ENCODE data around the gene ZC2HC1B.

The ZC2HC1B gene

GRCh38 chr6:143936347-143936746 lies 72.1 kb downstream of the ZC2HC1B start:
- Mint-ChIP-seq H3K9me3 (peaks cover 3% of the 10 kb centered on the region), H3K27ac (no peak overlapping the region), H3K36me3 (ENCODE audit: low read depth) (peaks cover 4% of the 10 kb centered on the region), H3K4me3 (no peak overlapping the region), H3K4me1 (ENCODE audit: low read depth) (peaks cover 4% of the 10 kb centered on the region), H3K27me3 (no peaks in the 10 kb centered on the region)

GRCh38 chr6:143936778-143937667 lies 72.7 kb downstream of the ZC2HC1B start:
- Mint-ChIP-seq H3K4me3 (no peak overlapping the region), H3K9me3 (no peaks in the 10 kb centered on the region), H3K27me3 (no peaks in the 10 kb centered on the region), H3K4me1 (ENCODE audit: low read depth) (peaks cover 4% of the 10 kb centered on the region), H3K36me3 (ENCODE audit: low read depth) (peaks cover 4% of the 10 kb centered on the region), H3K27ac (no peak overlapping the region)

GRCh38 chr6:143937668-143937970 lies 73.3 kb downstream of the ZC2HC1B start:
- H3K36me3 Mint-ChIP-seq (ENCODE audit: low read depth) = no peaks in the 10 kb centered on the region
- H3K27ac Mint-ChIP-seq = no peak overlapping the region
- H3K27me3 Mint-ChIP-seq = no peaks in the 10 kb centered on the region
- H3K4me1 Mint-ChIP-seq (ENCODE audit: low read depth) = peaks cover 4% of the 10 kb centered on the region
- H3K9me3 Mint-ChIP-seq = no peaks in the 10 kb centered on the region
- H3K4me3 Mint-ChIP-seq = no peak overlapping the region

- no peak overlapping the region for H3K27ac Mint-ChIP-seq
- peaks cover 4% of the 10 kb centered on the region for H3K4me1 Mint-ChIP-seq (ENCODE audit: low read depth)
- no peaks in the 10 kb centered on the region for H3K9me3 Mint-ChIP-seq
- no peaks in the 10 kb centered on the region for H3K36me3 Mint-ChIP-seq (ENCODE audit: low read depth)
- H3K4me3 Mint-ChIP-seq = no peak overlapping the region
- no peaks in the 10 kb centered on the region for H3K27me3 Mint-ChIP-seq
Observed at GRCh38 chr6:143939364-143939763, 75.1 kb downstream of the ZC2HC1B start.

GRCh38 chr6:143940011-143940597 lies 75.8 kb downstream of the ZC2HC1B start:
- H3K4me3 Mint-ChIP-seq = no peak overlapping the region
- no peaks in the 10 kb centered on the region for H3K27me3 Mint-ChIP-seq
- no peak overlapping the region for H3K27ac Mint-ChIP-seq
- no peaks in the 10 kb centered on the region for H3K36me3 Mint-ChIP-seq (ENCODE audit: low read depth)
- H3K9me3 Mint-ChIP-seq = no peaks in the 10 kb centered on the region
- peaks cover 4% of the 10 kb centered on the region for H3K4me1 Mint-ChIP-seq (ENCODE audit: low read depth)

DNA sequence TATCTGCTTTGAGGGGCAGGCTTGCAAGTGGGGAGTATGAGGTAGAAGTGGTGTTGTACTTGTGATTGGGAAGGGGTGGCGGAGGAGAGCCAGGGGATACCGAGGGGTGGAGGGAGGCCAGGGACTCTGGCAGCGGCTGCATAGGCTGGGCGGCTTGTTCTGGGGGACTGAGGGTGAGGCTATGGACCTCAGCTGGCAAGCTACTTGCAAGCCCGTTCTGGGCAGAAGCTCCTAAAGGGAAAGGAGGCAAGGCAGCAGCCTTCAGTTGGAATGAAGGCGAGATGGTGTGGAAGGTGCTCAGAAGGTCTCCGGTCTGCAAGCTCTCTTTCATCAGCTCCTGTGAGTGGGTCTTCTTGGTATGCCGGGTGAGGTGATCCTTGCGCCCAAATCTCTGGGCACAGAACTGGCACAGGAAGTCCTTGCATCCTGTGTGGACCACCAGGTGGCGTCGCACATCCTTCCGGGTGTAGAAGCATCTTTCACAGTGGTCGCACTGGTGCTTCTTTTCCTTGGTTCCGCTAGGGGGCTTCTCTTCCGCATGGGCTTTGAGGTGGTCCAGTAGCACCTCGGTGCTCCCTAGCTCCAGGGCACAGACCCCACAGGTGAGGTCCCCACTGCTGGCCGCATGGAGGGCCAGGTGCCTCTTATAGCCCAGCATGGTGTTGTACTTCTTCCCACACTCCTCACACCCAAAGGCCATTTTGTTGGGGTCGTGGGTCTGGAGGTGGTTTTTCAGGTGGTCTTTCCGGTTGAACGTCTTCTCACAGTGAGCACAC lies 77.8 kb downstream of the ZC2HC1B start:
- H3K27me3 Mint-ChIP-seq = no peaks in the 10 kb centered on the region
- peaks cover 4% of the 10 kb centered on the region for H3K4me1 Mint-ChIP-seq (ENCODE audit: low read depth)
- H3K4me3 Mint-ChIP-seq = no peak overlapping the region
- no peaks in the 10 kb centered on the region for H3K9me3 Mint-ChIP-seq
- H3K27ac Mint-ChIP-seq = no peak overlapping the region
- no peaks in the 10 kb centered on the region for H3K36me3 Mint-ChIP-seq (ENCODE audit: low read depth)

- Mint-ChIP-seq H3K4me3 (no peak overlapping the region), H3K9me3 (no peaks in the 10 kb centered on the region), H3K27ac (no peak overlapping the region), H3K27me3 (no peaks in the 10 kb centered on the region), H3K36me3 (ENCODE audit: low read depth) (no peaks in the 10 kb centered on the region), H3K4me1 (ENCODE audit: low read depth) (no peaks in the 10 kb centered on the region)
Observed at GRCh38 chr6:143948208-143948607, 83.9 kb downstream of the ZC2HC1B start.

- Mint-ChIP-seq H3K4me1 (ENCODE audit: low read depth) (no peaks in the 10 kb centered on the region), H3K4me3 (no peak overlapping the region), H3K9me3 (no peaks in the 10 kb centered on the region), H3K27ac (no peak overlapping the region), H3K27me3 (no peaks in the 10 kb centered on the region), H3K36me3 (ENCODE audit: low read depth) (no peaks in the 10 kb centered on the region)
Observed at GRCh38 chr6:143949535-143949934, 85.3 kb downstream of the ZC2HC1B start.

- Mint-ChIP-seq H3K4me3 (no peak overlapping the region), H3K36me3 (ENCODE audit: low read depth) (no peaks in the 10 kb centered on the region)
Observed at GRCh38 chr6:143949962-143950361, 85.7 kb downstream of the ZC2HC1B start.

GRCh38 chr6:143950875-143951274 lies 86.6 kb downstream of the ZC2HC1B start:
- H3K4me1 Mint-ChIP-seq (ENCODE audit: low read depth) = no peaks in the 10 kb centered on the region
- H3K4me3 Mint-ChIP-seq = no peak overlapping the region
- no peak overlapping the region for H3K27ac Mint-ChIP-seq
- H3K27me3 Mint-ChIP-seq = no peaks in the 10 kb centered on the region
- no peaks in the 10 kb centered on the region for H3K36me3 Mint-ChIP-seq (ENCODE audit: low read depth)
- no peaks in the 10 kb centered on the region for H3K9me3 Mint-ChIP-seq

More at GRCh38 chr6:143949962-143950361, 85.7 kb downstream of the ZC2HC1B start:
- H3K4me1 Mint-ChIP-seq (ENCODE audit: low read depth) = no peaks in the 10 kb centered on the region
- no peak overlapping the region for H3K27ac Mint-ChIP-seq
- no peaks in the 10 kb centered on the region for H3K9me3 Mint-ChIP-seq
- no peaks in the 10 kb centered on the region for H3K27me3 Mint-ChIP-seq

GRCh38 chr6:143952060-143952778 lies 87.9 kb downstream of the ZC2HC1B start:
- Mint-ChIP-seq H3K4me3 (no peak overlapping the region), H3K27me3 (no peaks in the 10 kb centered on the region), H3K4me1 (ENCODE audit: low read depth) (no peaks in the 10 kb centered on the region), H3K27ac (no peak overlapping the region), H3K9me3 (no peaks in the 10 kb centered on the region), H3K36me3 (ENCODE audit: low read depth) (no peaks in the 10 kb centered on the region)

DNA sequence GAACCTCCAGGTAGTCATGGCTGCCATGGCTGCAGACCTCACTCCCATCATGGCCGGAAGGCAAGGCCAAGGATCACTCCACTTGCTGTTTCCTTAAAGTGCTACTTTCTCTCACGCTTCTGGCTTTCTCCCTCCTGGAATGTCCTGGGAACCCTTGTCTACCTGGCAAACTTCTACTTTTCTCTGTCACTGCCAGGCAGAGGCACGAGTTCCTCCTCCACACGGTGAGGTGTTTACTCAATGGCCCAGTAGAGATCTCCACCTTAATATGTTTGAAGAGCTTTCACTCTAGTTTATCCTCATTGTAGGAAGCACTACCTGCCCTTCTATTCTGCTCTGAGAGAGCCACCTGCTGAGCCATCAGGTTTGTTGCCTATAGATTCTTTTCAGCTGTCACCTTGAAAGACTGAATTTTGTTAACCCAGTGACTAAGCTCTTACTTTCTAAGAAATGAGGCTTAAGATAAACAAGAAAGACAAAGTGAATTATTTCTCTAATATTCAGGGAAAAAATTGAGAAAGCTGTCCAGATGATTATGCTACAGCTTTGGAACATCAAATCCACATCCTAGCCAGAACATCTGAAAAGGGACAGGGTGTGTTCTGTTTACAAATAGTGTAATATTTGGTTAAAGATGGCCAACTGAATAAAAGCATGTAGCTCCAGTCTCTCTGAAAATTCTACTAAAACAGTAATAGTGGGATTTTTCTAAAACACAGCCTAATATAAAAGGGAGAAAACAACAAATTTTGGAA lies 88.8 kb downstream of the ZC2HC1B start:
- Mint-ChIP-seq H3K36me3 (ENCODE audit: low read depth) (no peaks in the 10 kb centered on the region), H3K27ac (no peak overlapping the region), H3K4me1 (ENCODE audit: low read depth) (no peaks in the 10 kb centered on the region), H3K27me3 (no peaks in the 10 kb centered on the region), H3K9me3 (no peaks in the 10 kb centered on the region), H3K4me3 (no peak overlapping the region)

DNA sequence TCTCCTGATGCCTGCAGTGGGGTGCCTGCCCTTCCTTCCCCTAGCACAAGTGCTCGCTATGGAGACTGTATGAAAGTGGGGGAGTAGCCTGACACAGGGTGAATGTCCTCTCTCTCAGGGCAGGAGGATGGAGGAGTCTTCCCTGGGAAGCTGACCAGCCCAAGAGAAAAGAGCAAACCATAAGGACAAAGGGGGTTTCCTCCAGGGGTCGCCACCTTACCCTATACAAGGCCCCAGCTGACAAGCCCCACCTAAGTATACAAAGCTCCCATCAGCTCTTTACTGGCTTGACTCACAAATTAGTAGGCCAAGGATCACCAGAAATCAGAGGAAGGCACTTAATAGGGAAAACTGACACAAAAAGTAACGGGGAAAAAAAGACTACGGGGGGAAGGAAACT lies 89.6 kb downstream of the ZC2HC1B start:
- Mint-ChIP-seq H3K27ac (no peak overlapping the region), H3K27me3 (no peaks in the 10 kb centered on the region), H3K9me3 (no peaks in the 10 kb centered on the region), H3K4me3 (no peak overlapping the region), H3K36me3 (ENCODE audit: low read depth) (no peaks in the 10 kb centered on the region), H3K4me1 (ENCODE audit: low read depth) (no peaks in the 10 kb centered on the region)

- Mint-ChIP-seq H3K9me3 (no peaks in the 10 kb centered on the region), H3K27me3 (no peaks in the 10 kb centered on the region), H3K4me3 (no peak overlapping the region), H3K27ac (no peak overlapping the region), H3K4me1 (ENCODE audit: low read depth) (no peaks in the 10 kb centered on the region), H3K36me3 (ENCODE audit: low read depth) (no peaks in the 10 kb centered on the region)
Observed at GRCh38 chr6:143955971-143956370, 91.7 kb downstream of the ZC2HC1B start.

Data from stimulated activated naive CD8-positive, alpha-beta T cell treated with anti-CD3 and anti-CD28 coated beads, Interleukin-15, Interleukin-2, amounts not matched to agents 100 ng/mL and 50 ng/mL, for 24 hours (primary cell).